Peyer's patch (tissue), 4 donors: Measurements from ENCODE around the gene CTRB2. TPM values are rescaled to one million over a fixed set of nuclear protein-coding genes. Genes with fewer than 3 reads are reported as not detected.

Experiments
- DNase-seq, 3 donors: peaks; one replicate each; pipeline ENCODE4 v3.0.0-alpha.2; 2017 to 2019
- H3K27ac ChIP-seq, 4 donors: fragments of 200-600 bp; sonication (generic); one replicate each; pipeline ENCODE4 v1.5.1; 2016 to 2019
- H3K27me3 ChIP-seq, 2 donors: fragments of 200-600 bp; sonication (generic); one replicate each; pipeline ENCODE4 v1.5.1; 2019
- H3K36me3 ChIP-seq, 3 donors: fragments of 200-600 bp; sonication (generic); one replicate each; pipeline ENCODE4 v1.5.1; 2016 to 2019
- H3K4me1 ChIP-seq, 4 donors: fragments of 200-600 bp; sonication (generic); one replicate each; pipeline ENCODE4 v1.5.1; 2016 to 2019
- H3K4me3 ChIP-seq, 4 donors: fragments of 200-600 bp; sonication (generic); 1 replicate in 3 of 4; 2 replicates in 1 of 4; pipeline ENCODE4 v1.5.1; 2016 to 2019; ENCODE audit warnings: mild to moderate bottlenecking in 1 of 4
- H3K9me3 ChIP-seq, 4 donors: fragments of 200-600 bp; sonication (generic); one replicate each; pipeline ENCODE4 v1.5.1; 2016 to 2019; ENCODE audit warnings: mild to moderate bottlenecking in 1 of 4
- POLR2A ChIP-seq, 2 donors: fragments of 450-650 bp; IDR thresholded peaks; one replicate each; pipeline ENCODE4 v1.5.1; 2017; ENCODE audit warnings: antibody characterized with exemption in 2 of 2, mild to moderate bottlenecking in 2 of 2, moderate library complexity in 2 of 2
- total RNA-seq, 4 donors: library from RNA; depleted of rRNA; stranded (reverse); fragments of >200 nt; gene quantifications; one replicate each; pipeline ENCODE4 v1.1.0, GENCODE V29; 2016
- TF ChIP-seq, protein P1 (sequence below), 6 experiments: fragments of 450-650 bp in 4 of 6; fragments of 200-600 bp in 2 of 6; sonication (generic) in 1 of 6; IDR thresholded peaks; one replicate each; pipeline ENCODE4 v1.5.1; 2017 to 2019; ENCODE audit warnings: antibody characterized with exemption in 6 of 6, mild to moderate bottlenecking in 3 of 6, moderate library complexity in 1 of 6

Gene CTRB2
- total RNA-seq, 4 donors from 2014 or later: not detected

DNA sequence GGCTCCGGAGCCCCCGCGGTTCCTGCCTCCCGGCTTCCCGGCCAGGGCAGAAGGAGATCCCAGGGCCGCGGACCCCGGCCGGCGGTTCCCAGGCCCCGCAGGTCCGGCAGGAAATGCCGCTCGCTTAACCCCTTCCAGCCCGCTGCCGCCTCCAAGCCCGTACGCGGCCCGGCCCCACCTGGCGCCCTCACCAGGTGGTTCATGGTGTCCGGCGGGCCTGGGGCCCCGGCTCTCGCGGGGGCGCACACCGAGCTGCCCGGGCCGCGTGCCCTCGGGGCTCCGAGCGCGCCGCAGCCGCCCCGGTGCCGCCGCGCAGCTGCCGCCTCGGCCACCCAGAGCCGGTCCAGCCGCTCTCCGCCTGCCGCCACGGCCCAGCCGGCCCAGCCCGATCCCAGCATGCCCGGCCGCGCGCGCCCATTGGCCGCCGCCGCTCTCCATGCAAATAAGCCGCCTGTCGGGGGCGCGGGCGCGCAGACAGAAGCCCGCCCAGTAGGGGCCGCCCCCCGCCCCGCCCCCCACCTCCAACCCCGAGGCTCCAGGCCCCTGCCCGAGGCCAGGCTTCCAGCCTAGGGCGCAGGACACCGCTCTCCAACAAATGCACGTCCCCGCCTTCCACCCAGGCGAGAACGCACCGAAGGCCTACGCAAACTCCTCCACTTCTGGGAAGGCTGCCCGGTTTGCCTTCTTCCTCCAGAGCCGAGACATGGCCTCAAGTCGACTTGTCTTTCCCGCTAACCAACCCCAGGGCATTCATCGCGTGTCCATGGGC is 44.5 kb upstream of the CTRB2 start, which contains the start of gene BCAR1:
BCAR1 (minus strand) TSS at position 345 of the 769 bp plus-strand sequence; CDS start at position 203, 142 bp downstream.
- peak in 2 of 3 donors; percentile 87 to 93 for DNase-seq
- Histone ChIP-seq H3K9me3 (no peaks in the 10 kb centered on the region), H3K27me3 (no peaks in the 10 kb centered on the region), H3K36me3 (peaks cover 0 to 4% (median 0%) of the 10 kb centered on the region in 3 donors), H3K27ac (peak within 1 kb of the TSS; percentile 55 to 97 (median 94)), H3K4me1 (peaks cover 7 to 66% (median 10%) of the 10 kb centered on the region in 4 donors), H3K4me3 (peak within 1 kb of the TSS; percentile 44 to 88 (median 70))
- TF ChIP-seq POLR2A (IDR thresholded peaks at IDR 0.05): peak in 1 of 2 donors; percentile 95
- TF ChIP-seq, protein P1, sequence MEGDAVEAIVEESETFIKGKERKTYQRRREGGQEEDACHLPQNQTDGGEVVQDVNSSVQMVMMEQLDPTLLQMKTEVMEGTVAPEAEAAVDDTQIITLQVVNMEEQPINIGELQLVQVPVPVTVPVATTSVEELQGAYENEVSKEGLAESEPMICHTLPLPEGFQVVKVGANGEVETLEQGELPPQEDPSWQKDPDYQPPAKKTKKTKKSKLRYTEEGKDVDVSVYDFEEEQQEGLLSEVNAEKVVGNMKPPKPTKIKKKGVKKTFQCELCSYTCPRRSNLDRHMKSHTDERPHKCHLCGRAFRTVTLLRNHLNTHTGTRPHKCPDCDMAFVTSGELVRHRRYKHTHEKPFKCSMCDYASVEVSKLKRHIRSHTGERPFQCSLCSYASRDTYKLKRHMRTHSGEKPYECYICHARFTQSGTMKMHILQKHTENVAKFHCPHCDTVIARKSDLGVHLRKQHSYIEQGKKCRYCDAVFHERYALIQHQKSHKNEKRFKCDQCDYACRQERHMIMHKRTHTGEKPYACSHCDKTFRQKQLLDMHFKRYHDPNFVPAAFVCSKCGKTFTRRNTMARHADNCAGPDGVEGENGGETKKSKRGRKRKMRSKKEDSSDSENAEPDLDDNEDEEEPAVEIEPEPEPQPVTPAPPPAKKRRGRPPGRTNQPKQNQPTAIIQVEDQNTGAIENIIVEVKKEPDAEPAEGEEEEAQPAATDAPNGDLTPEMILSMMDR (IDR thresholded peaks at IDR 0.05): no peak

DNA sequence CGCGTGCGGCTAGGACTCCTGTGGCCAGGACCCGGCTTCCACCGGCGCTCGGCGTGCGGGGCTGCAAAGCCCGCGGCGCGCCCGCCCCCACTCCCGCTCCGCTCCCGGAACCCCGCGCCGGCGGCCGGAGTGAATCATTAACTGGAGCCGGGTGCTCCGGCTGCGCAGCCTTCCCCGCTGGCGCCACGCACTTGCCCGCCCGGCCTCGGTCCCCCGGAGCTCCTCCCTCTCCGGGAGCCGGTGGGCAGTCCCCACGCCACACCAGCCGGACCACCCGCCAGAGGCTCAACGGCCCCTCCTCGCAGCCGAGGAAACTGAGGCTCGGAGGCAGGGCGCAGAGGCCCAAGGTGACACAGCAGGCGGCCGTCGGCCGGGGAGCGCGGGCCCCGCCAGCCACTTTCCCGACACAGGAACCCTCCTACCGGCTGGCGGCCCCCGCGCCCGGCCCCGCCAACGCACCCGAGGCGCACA is 43.9 kb upstream of the CTRB2 start:
- peaks cover 7 to 66% (median 10%) of the 10 kb centered on the region in 4 donors for H3K4me1 ChIP-seq
- TF ChIP-seq, protein P1 (IDR thresholded peaks at IDR 0.05): no peak
- peak; percentile 45 to 52 for TF ChIP-seq POLR2A (IDR thresholded peaks at IDR 0.05)

DNA sequence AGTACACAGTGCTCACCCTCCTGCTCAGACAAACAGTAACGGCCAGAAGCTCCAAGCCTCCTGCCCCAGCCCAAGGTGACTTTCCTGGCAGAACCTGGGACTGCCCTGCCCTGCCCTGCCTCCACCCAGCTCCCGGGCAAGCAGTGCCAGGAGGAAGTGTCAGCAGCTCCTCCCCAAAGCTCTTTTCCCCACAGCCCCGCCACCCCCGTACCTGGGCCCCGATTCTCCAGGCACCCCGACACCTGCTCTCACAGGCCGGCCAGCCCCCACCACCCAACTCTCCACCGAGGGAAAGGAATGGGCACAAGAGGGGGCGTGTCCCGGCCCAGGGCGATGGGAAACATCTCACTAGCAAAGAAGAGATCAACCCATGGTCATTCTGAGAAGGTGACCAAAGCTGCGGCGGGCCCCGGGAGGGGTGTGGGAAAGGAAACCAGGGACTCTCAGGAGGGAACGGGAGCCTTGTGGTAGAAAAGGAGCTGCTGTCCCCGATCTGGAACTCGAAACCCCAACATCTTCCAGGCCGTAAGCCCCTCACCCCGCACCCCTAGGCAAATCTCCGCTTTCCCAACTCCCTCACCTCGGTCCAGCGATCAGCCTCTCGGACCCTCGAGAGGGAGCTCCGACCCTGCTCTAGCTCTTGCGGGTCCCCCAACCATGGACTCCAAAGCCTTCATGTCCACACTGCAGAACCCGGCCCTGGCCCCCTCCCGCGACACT is 43.3 kb upstream of the CTRB2 start:
- H3K27me3 ChIP-seq: no peaks in the 10 kb centered on the region
- TF ChIP-seq POLR2A (IDR thresholded peaks at IDR 0.05): peak; percentile 36 to 61
- TF ChIP-seq, protein P1 (IDR thresholded peaks at IDR 0.05): no peak
- H3K27ac ChIP-seq: peak overlapping the region; percentile 55 to 97 (median 94)
- peaks cover 11 to 71% (median 12%) of the 10 kb centered on the region in 4 donors for H3K4me1 ChIP-seq
- H3K4me3 ChIP-seq: peak overlapping the region; percentile 44 to 88 (median 70)
- no peaks in the 10 kb centered on the region for H3K9me3 ChIP-seq
- DNase-seq: peak in 2 of 3 donors; percentile 79 to 87
- peaks cover 0 to 4% (median 0%) of the 10 kb centered on the region in 3 donors for H3K36me3 ChIP-seq

More for the DNA sequence above, 43.9 kb upstream of the CTRB2 start:
- no peaks in the 10 kb centered on the region for H3K27me3 ChIP-seq
- peaks cover 0 to 4% (median 0%) of the 10 kb centered on the region in 3 donors for H3K36me3 ChIP-seq
- no peaks in the 10 kb centered on the region for H3K9me3 ChIP-seq
- H3K27ac ChIP-seq: peak overlapping the region; percentile 55 to 97 (median 94)
- DNase-seq: peak in 2 of 3 donors; percentile 77 to 88
- H3K4me3 ChIP-seq: peak overlapping the region; percentile 44 to 88 (median 70)

DNA sequence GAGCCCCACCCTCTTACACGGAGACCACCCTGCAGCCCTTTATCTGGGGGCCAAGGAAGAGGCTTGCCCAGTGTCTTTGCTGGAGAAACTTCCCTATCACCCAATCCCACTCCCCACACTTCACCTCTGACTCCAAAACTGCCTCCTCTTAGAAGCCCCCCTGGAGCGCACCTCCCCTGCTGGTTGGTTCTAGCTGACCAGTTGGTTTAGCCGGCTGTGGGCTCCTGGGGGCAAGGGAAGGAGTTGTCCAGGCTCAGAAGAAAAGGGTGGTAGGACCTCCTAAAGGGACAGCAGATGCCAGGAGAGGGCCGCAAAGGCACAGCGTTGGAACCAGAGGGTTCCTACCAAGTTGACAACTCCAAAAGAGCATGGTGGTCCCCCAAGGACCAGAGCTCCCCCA is 42.5 kb upstream of the CTRB2 start:
- Histone ChIP-seq H3K36me3 (peaks cover 0 to 4% (median 0%) of the 10 kb centered on the region in 3 donors), H3K9me3 (no peaks in the 10 kb centered on the region), H3K27ac (peak overlapping the region in 3 of 4 donors; percentile 93 to 97 (median 96)), H3K27me3 (no peaks in the 10 kb centered on the region), H3K4me3 (peak overlapping the region in 3 of 4 donors; percentile 62 to 88 (median 77)), H3K4me1 (peaks cover 12 to 79% (median 13%) of the 10 kb centered on the region in 4 donors)
- no peak for TF ChIP-seq POLR2A (IDR thresholded peaks at IDR 0.05)
- TF ChIP-seq, protein P1 (IDR thresholded peaks at IDR 0.05): no peak
- DNase-seq: no peak
